Progenitor cell of endocrine pancreas (in vitro differentiated cells): Measurements from ENCODE around the gene KCNMA1. TPM values are rescaled to one million over a fixed set of nuclear protein-coding genes. Genes with fewer than 3 reads are reported as not detected.

ENCODE experiments used
- DNase-seq: peaks from one replicate; pipeline ENCODE4 v3.0.0; 2021; ENCODE audit warnings: low spot score; ENCODE audit not compliant: unreplicated experiment
- H3K27ac Mint-ChIP-seq: 2 replicates; pipeline ENCODE4 v1.8.0; 2021; ENCODE audit warnings: mild to moderate bottlenecking, moderate library complexity, mixed read lengths
- H3K27me3 Mint-ChIP-seq: 2 replicates; pipeline ENCODE4 v1.8.0; 2021; ENCODE audit warnings: mixed read lengths
- H3K36me3 Mint-ChIP-seq: 2 replicates; pipeline ENCODE4 v1.8.0; 2022; ENCODE audit warnings: mixed read lengths; ENCODE audit not compliant: insufficient read depth
- H3K4me1 Mint-ChIP-seq: 2 replicates; pipeline ENCODE4 v1.8.0; 2021; ENCODE audit warnings: low read depth, mixed read lengths
- H3K4me3 Mint-ChIP-seq: 2 replicates; pipeline ENCODE4 v1.8.0; 2021; ENCODE audit warnings: low read depth, mild to moderate bottlenecking, moderate library complexity, mixed read lengths
- H3K9me3 Mint-ChIP-seq: 2 replicates; pipeline ENCODE4 v1.8.0; 2021; ENCODE audit warnings: low read depth, mixed read lengths
- CTCF ChIP-seq: fragments of 200-600 bp; sonication (generic); IDR thresholded peaks from one replicate; pipeline ENCODE4 v1.5.0; 2021; ENCODE audit warnings: antibody characterized with exemption, mild to moderate bottlenecking; ENCODE audit not compliant: unreplicated experiment
- total RNA-seq: library from RNA; stranded (reverse); gene quantifications from 2 replicates; pipeline ENCODE4 v1.2.1, GENCODE V29; 2021

Gene KCNMA1
- total RNA-seq, 1 donor from 2014 or later, result 5.8 TPM

GRCh38 chr10:77308084-77308732 is 329.4 kb downstream of the KCNMA1 start:
- Mint-ChIP-seq H3K27me3 (peaks cover 39% of the 10 kb centered on the region), H3K27ac (no peak overlapping the region), H3K4me1 (peaks cover 2% of the 10 kb centered on the region), H3K4me3 (no peak overlapping the region), H3K9me3 (no peaks in the 10 kb centered on the region), H3K36me3 (no peaks in the 10 kb centered on the region)
- no peak for DNase-seq
- TF ChIP-seq CTCF, result no peak

GRCh38 chr10:77306666-77307065 is 330.9 kb downstream of the KCNMA1 start:
- H3K4me1 Mint-ChIP-seq, result no peaks in the 10 kb centered on the region
- DNase-seq, result no peak
- no peaks in the 10 kb centered on the region for H3K9me3 Mint-ChIP-seq
- H3K27ac Mint-ChIP-seq, result no peak overlapping the region
- no peak overlapping the region for H3K4me3 Mint-ChIP-seq
- H3K36me3 Mint-ChIP-seq, result no peaks in the 10 kb centered on the region
- TF ChIP-seq CTCF, result no peak
- peaks cover 39% of the 10 kb centered on the region for H3K27me3 Mint-ChIP-seq

- Mint-ChIP-seq H3K4me1 (no peaks in the 10 kb centered on the region), H3K9me3 (no peaks in the 10 kb centered on the region), H3K27ac (no peak overlapping the region), H3K27me3 (peaks cover 42% of the 10 kb centered on the region), H3K36me3 (no peaks in the 10 kb centered on the region), H3K4me3 (no peak overlapping the region)
- TF ChIP-seq CTCF, result no peak
- DNase-seq, result no peak
Observed at GRCh38 chr10:77305650-77306632, 331.7 kb downstream of the KCNMA1 start.

- no peak for TF ChIP-seq CTCF
- no peaks in the 10 kb centered on the region for H3K4me1 Mint-ChIP-seq
- peaks cover 41% of the 10 kb centered on the region for H3K27me3 Mint-ChIP-seq
Observed at GRCh38 chr10:77304192-77304591, 333.4 kb downstream of the KCNMA1 start.

GRCh38 chr10:77301305-77301730 is 336.3 kb downstream of the KCNMA1 start:
- no peak for DNase-seq
- peaks cover 50% of the 10 kb centered on the region for H3K27me3 Mint-ChIP-seq
- H3K9me3 Mint-ChIP-seq, result no peaks in the 10 kb centered on the region
- no peak for TF ChIP-seq CTCF
- no peak overlapping the region for H3K27ac Mint-ChIP-seq
- no peaks in the 10 kb centered on the region for H3K36me3 Mint-ChIP-seq
- no peak overlapping the region for H3K4me3 Mint-ChIP-seq
- peaks cover 3% of the 10 kb centered on the region for H3K4me1 Mint-ChIP-seq

More at GRCh38 chr10:77304192-77304591, 333.4 kb downstream of the KCNMA1 start:
- Mint-ChIP-seq H3K9me3 (no peaks in the 10 kb centered on the region), H3K4me3 (no peak overlapping the region), H3K36me3 (no peaks in the 10 kb centered on the region), H3K27ac (no peak overlapping the region)
- no peak for DNase-seq
